ENCODE results near the gene IL22RA1.

The IL22RA1 gene

DNA sequence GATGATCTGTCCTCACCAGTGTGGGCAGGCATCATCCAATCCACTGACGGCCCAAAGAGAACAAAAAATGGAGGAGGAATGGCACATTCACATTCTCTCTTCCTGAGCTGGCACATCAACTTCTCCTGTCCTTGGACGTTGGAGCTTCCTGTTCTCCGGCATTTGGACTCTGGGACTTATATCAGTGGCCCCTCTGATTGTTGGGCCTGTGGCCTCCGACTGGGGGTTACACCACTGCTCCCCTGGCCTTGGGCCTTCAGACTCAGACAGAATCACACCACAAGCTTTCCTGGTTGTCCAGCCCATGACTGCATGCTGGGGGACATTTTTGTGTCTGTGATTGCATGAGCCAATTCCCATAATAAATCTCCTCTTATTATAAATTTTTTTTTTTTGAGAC lies 24.1 kb upstream of the IL22RA1 start:
- H3K27ac ChIP-seq: no peak overlapping the region
- TF ChIP-seq ZFX (IDR thresholded peaks at IDR 0.05; ENCODE audit: borderline replicate concordance): no peak
- TF ChIP-seq, protein P1, sequence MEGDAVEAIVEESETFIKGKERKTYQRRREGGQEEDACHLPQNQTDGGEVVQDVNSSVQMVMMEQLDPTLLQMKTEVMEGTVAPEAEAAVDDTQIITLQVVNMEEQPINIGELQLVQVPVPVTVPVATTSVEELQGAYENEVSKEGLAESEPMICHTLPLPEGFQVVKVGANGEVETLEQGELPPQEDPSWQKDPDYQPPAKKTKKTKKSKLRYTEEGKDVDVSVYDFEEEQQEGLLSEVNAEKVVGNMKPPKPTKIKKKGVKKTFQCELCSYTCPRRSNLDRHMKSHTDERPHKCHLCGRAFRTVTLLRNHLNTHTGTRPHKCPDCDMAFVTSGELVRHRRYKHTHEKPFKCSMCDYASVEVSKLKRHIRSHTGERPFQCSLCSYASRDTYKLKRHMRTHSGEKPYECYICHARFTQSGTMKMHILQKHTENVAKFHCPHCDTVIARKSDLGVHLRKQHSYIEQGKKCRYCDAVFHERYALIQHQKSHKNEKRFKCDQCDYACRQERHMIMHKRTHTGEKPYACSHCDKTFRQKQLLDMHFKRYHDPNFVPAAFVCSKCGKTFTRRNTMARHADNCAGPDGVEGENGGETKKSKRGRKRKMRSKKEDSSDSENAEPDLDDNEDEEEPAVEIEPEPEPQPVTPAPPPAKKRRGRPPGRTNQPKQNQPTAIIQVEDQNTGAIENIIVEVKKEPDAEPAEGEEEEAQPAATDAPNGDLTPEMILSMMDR (IDR thresholded peaks at IDR 0.05): no peak

DNA sequence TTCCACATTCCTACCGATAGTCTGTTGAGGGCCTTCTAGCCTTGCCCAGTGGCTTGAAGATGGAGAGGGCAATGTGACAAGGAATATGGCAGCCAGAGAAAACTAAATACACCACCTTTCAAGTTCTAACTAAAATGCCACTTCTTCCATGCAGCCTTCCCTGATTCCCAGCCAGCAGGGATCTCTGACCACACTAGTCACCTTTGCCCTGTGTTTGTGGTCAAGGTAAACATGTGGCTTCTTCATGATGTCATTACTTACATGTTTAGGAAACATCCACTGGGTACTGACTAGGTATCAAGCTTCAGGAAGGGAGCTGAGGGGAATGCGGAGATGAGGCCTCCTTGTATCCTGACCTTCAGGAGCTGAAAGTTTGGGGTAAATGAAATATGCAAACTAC lies 22.6 kb upstream of the IL22RA1 start:
- TF ChIP-seq, protein P1 (IDR thresholded peaks at IDR 0.05): no peak
- TF ChIP-seq ZFX (IDR thresholded peaks at IDR 0.05; ENCODE audit: borderline replicate concordance): no peak
- H3K27ac ChIP-seq: no peak overlapping the region

DNA sequence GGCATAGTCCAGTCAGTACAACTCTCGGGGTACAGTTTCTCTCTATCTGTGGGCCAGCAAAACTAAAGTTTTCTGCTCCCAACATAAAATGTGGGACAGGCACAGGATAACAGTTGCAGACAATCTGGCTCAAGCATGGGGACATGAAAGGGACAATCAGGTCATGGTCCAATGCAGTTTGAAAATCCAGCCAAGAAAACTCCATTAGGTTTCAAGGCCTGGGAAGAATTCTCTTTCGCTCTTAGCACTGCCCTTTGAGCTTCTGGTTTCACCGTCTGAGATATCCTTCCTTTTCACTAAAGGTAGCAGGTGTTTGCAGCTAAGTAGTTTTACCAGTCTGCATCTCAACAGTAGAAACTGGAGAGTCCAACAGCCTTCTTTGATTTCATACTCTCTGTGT lies 21.1 kb upstream of the IL22RA1 start:
- H3K27ac ChIP-seq: no peak overlapping the region
- no peak for TF ChIP-seq ZFX (IDR thresholded peaks at IDR 0.05; ENCODE audit: borderline replicate concordance)
- TF ChIP-seq, protein P1 (IDR thresholded peaks at IDR 0.05): no peak

DNA sequence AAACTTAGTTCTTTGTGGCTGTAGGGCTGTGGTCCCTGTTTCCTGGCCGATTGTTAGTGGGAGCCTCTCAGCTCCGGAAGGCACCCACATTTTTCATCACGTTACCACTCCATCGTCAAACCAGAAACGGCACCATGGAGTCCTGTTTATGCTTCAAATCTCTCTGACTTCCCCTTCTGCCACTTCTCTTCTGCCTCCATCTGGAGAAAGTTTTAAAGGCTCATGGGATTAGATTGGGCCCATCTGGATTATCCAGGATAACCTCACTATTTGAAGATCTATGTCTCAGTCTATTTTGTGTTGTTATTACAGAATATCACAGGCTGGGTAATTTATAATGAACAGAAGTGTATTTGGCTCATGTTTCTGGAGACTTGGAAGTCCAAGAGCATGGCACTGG lies 19.3 kb upstream of the IL22RA1 start:
- TF ChIP-seq, protein P1 (IDR thresholded peaks at IDR 0.05): no peak
- TF ChIP-seq ZFX (IDR thresholded peaks at IDR 0.05; ENCODE audit: borderline replicate concordance): no peak
- H3K27ac ChIP-seq: no peak overlapping the region

- TF ChIP-seq, protein P1 (IDR thresholded peaks at IDR 0.05): no peak
- no peak for TF ChIP-seq ZFX (IDR thresholded peaks at IDR 0.05; ENCODE audit: borderline replicate concordance)
- H3K27ac ChIP-seq: no peak overlapping the region
Measured at GRCh38 chr1:24161270-24161669, 18.3 kb upstream of the IL22RA1 start.

- TF ChIP-seq ZFX (IDR thresholded peaks at IDR 0.05; ENCODE audit: borderline replicate concordance): no peak
- TF ChIP-seq, protein P1 (IDR thresholded peaks at IDR 0.05): no peak
- no peak overlapping the region for H3K27ac ChIP-seq
Measured at GRCh38 chr1:24159366-24159765, 16.4 kb upstream of the IL22RA1 start.

- no peak for TF ChIP-seq ZFX (IDR thresholded peaks at IDR 0.05; ENCODE audit: borderline replicate concordance)
- TF ChIP-seq, protein P1 (IDR thresholded peaks at IDR 0.05): no peak
- no peak overlapping the region for H3K27ac ChIP-seq
Measured at GRCh38 chr1:24157918-24158481, 15.1 kb upstream of the IL22RA1 start.

Measured in 22Rv1 (cell line).